GM19035 (cell line): ENCODE measurements around the gene SLC18A2.

ENCODE experiments used
- ATAC-seq: cut with Tn5 transposase; IDR thresholded peaks from one replicate; pipeline ENCODE4 v1.9.1; 2021; ENCODE audit not compliant: unreplicated experiment

Gene SLC18A2

DNA sequence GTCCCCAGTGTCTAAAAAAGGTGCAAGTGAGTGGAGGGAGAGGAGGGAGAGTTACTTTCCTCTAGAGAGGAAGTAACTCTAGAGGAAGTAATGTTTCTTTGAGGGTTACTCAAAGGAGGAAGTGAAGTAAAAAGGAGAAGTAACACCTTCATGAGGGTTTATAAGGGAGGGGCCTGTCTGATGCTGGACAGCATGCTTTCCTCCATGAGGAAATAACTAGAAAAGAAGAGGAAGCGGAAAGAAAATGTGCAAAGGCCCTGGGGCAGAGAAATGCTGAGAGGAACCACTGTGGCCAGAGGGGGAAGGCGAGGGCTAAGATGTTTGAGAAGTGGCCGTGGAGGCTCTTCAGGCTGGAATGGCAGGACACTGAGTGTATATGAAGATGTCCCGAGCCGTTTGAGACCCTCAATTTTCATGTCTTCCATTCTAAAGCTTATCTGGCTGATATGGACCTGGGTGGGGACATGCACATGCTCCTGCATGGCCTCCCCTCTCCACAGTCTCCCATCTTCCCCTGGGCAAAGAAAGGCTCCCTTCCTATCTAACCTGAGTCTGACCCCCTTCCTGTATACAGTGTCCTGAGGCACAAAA lies 3.4 kb upstream of the SLC18A2 start:
- no peak for ATAC-seq

DNA sequence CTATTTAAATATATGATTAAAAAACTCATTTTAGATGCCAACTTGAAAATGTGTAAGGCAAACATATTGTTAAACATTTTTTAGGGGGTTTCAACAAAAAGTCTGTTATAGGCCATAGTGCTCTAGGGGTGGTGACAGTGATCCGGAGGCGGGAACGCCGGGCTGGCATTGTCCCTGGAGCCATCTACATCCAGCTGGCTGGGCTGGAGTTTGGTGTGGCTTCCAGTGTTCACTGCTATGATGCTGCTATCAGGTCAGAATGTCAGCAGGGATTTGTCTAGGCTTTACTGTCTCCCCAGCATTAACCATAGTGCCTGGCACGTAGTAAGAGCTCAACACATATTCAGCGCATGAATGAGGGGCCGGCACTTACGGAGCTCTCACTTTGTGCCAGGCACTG lies 1.9 kb upstream of the SLC18A2 start:
- ATAC-seq, result no peak

DNA sequence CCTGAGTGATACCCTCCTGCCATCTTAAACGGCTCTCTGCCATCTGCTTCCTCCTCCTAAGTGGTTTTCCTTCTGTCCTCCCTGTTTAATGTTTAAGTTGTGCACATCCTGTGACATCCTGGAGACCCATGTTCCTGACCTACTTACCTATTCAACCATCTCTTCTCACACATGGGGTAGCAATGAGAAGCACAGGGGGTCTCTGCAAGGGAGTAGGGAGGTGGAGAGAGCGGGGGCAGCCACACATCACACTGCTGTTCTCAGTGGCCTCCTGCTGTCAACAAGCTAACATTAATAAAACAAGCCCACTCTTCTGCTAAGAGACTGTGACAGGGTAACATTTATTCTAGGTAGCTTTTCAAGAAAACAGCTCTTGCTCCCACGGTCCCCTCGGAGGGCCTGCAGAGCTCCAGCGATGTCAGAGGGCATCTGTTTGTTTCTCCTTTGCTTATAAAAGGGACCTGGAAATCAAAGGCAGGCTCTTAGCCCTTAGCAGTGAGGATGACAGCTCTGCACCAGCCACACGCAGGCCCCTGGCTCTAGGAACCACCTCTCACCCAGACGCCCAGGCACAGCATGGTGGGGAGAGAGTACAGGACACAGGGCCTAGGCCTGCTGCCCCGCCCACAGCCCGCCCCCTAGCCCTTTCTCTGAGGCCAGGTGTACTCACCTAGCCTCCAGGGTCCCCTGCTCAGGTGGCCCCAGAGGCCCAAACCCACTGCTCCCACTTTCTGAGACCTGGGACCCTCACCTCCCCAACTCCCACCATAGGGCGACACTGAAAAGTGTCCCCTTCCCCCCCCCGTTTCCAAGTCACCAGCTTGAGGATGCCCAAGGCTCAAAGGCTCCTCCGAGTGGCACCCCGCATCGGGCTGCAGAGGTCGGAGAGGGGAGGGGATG lies 943 bp upstream of the SLC18A2 start:
- no peak for ATAC-seq

DNA sequence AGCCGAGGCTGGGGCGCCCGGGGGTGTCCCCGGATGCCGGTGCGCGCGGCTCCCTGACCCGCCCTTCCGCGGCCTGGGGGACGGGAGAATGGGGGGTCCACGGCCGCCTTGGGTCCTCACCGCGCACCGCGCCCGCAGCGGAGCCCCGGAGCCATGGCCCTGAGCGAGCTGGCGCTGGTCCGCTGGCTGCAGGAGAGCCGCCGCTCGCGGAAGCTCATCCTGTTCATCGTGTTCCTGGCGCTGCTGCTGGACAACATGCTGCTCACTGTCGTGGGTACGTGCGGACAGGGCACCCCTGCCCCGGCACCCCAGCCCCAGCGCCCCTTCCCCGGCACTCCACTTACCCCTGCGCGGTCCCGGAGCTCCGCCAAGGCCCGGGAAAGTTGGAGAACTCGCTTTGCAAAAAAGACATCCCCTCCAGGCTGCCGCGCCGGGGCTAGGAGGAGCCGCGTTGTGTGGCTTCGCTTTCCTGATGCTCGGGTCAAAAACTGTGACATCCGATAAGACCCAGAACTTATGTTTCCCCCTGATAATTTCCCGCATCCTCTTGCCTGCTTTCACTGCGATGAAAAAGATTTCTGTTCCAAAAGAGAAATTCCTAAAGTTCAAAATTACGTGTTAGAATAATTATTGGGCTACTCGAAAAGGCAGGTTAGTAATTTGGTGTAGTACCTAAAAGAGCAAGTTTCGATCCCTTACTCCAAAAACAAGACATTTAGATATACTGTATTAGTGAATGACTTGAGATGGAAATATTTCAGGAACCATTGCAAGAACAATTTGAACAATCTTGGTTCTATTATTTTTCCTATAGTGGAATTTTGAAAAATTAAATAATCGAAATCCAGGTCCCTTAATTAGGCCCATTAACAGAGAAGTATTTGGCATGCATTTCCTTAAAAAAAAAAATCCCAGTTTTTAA lies 888 bp downstream of the SLC18A2 start:
- ATAC-seq, result no peak

- ATAC-seq, result no peak
These were observed 1.5 kb downstream of the SLC18A2 start for GRCh38 chr10:117242463-117242832.

- no peak for ATAC-seq
These were observed 6.2 kb downstream of the SLC18A2 start for GRCh38 chr10:117246997-117247671.

DNA sequence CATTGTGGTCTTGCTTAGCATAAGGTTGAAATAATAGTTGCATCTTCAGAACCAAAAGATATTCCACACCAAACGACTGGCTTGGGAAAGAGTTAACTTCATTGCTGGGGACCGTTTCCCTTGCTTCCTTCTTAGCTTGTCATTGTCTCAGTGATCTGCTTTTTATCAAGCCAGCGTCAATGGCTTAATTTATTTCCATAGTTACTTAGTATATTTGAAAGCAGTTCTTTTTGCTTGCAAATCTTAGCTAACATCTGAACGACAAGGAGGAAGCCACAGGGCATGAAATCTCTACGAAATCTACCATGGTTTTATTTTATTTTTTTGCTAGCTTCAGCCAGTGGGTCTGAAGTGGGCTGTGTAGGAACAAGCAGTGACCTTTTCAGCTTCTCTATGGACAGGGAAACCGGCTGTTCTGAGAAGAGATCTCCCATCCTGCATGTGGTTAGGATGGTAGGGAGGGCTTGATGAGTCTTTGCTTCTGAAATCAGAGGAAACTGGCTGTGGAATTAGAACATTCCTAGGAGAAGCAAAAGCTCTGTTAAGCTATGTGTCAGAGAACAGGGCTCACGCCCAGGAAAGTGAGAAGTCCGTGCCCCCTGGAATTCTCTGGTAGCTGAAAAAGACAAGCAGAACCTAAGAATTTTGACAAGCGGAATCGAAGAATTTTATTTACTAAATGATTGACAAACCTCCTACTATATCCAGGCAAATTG lies 8.0 kb downstream of the SLC18A2 start:
- no peak for ATAC-seq

GRCh38 chr10:117249493-117250093 lies 8.7 kb downstream of the SLC18A2 start:
- no peak for ATAC-seq

DNA sequence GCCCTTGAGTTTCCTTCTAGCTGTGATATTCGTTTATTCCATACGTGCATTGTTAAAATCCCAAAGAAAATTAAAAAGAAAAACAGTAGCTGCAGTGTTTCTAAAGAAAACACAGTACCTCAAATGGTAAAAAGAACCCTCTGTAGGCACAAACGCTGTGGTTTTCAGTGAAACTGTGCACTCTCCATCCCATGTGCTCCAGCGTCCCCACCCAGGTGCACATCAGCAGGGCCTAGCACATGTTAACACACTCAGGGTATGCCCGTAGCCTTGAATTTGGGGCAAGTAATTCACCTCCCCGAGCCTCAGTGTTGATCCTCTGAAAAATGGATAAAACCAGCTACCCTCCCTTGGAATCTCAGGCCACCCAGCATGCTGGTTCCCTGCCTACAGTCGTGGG lies 9.5 kb downstream of the SLC18A2 start:
- no peak for ATAC-seq

GRCh38 chr10:117253908-117254307 lies 13.0 kb downstream of the SLC18A2 start:
- no peak for ATAC-seq

- ATAC-seq, result no peak
These were observed 13.4 kb downstream of the SLC18A2 start for GRCh38 chr10:117254338-117254737.

- ATAC-seq, result no peak
These were observed 14.1 kb downstream of the SLC18A2 start for GRCh38 chr10:117254774-117255735.

DNA sequence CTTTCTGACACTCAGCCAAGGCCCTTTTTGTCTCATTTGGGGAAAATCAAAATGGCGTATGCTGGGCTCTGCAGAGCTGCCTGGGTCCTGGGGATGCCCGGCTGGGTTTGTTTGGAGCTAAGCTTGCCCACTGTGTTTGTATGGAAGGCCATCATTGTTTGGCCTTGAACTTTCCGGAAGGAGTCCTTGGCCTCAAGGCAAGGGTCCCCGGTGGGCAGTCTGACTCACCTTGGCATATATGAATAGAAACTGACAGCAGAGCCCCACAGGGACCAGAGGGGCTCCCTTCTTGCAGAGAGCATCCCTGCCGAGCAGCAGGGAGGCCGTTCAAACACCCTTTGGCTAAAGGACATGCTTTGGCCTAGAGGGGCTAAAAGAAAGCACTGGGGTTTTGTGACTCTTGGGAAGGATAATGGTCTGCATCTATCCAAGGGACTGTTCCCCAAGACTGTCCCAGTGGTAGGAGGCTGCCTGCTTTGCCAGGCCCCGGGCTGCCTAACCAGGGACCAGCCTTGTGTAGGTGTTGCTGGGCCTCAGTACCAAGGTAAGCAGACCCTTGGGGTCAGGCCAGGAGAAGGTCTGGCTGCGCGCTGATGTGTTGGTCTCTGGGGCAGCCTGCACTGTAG lies 15.0 kb downstream of the SLC18A2 start:
- no peak for ATAC-seq

DNA sequence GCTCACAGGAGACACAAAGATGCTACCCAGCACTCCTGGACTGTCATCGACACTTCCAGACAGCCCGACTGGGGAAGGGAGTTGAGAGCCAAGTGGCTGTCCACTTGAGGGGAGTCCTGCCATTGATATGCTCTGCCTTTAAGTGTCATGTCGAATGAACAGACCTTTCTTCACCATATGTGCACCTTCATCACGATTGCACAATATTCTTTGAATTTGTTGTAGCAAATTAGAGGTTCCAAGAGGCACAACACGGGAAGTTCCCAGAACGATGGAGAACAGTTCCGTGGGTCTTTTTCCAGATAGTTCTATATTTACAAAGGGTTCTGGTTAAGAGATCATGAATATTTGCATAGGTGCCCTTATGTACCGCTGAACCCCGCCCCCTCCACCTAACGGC lies 16.0 kb downstream of the SLC18A2 start:
- ATAC-seq, result no peak

- ATAC-seq, result no peak
These were observed 16.8 kb downstream of the SLC18A2 start for GRCh38 chr10:117257721-117258120.

- ATAC-seq, result no peak
These were observed 18.4 kb downstream of the SLC18A2 start for GRCh38 chr10:117259279-117259678.

GRCh38 chr10:117260084-117260483 lies 19.2 kb downstream of the SLC18A2 start:
- ATAC-seq, result no peak

DNA sequence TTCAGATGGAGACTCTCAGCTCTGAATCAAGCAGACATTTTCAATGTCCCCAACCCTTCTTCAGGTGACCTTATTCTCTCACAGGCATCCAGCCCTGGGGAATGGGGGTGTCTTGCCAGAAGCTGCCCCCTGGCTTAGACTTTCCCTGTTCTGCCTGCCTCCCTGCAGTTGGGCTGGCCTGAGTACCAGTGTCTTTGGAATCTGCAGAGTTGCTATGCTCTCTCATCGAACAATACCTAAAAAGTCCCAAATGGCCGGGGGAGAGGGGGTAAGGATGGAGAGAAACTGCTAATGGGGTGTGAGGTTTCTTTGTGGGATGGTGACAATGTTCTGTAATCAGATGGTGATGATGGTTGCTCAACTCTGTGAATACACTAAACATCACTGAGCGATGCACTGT lies 20.6 kb downstream of the SLC18A2 start:
- no peak for ATAC-seq
